CD4-positive, alpha-beta T cell treated with Interleukin-4 for 4 hours (primary cell): Measurements from ENCODE around the gene PTN.
"Not testable (repeated sequence)": the region's sequence is repeated elsewhere in the genome, so short reads cannot be mapped to it uniquely, and the experiment has no call there.

Experiments
- DNase-seq: peaks from one replicate; pipeline ENCODE4 v3.0.0-alpha.2; 2020

PTN gene

GRCh38 chr7:137324796-137325696 lies 18.5 kb downstream of the PTN start:
- DNase-seq, result no peak

DNA sequence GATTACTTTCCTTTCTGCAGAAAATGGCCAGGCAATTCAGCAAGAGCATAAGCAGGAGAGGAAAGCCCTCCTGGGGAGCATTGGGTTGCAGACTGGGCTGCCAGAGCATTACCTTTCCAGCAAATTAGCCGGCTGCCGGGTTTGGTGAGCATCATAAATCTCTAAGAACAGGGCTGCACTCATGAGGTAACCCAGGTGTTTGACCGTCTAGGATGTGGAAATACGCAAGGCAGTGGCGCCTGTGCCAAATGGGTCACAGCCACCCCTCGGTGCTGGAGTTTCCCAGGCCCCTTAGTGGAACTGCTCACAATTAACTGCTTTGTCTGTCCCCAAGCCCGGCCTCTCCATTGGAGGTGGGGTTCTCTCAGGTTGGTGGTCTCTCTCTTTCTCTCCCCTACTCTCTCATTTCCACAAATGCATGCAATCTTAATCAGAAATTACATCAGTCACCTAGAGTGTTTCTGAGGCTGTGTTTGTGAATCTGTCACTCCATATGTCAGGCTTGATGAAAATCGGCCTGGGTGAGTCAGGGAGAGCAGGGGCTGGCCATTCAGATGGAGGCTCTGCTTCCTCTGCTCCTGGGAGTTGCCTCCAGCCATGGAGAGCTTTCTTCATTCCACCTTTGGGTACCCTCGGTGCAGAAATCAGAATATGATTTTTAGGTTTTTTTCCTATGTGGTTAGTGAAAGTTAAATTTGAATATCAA lies 26.7 kb downstream of the PTN start:
- no peak for DNase-seq

DNA sequence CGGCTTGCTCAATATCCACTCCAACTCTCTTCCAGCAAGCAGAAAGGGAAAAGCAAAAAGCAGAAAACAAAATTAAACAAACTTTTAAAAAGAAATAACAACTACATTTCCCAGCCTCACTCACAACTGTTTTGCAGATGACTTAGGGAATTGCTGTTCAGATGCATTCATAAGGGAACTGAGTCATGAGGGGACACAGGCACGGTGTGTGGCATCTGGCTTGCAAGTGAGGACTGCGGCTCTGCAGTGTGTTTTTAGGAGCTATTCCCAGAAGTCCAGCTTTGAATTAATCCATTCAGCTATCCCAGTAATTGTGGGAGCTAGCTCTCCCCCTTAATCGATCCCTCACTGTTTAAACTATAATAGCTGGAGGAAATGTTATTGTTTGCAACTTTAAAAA lies 30.3 kb downstream of the PTN start:
- no peak for DNase-seq

GRCh38 chr7:137306748-137307147 lies 36.8 kb downstream of the PTN start:
- no peak for DNase-seq

- DNase-seq, result no peak
Observed at GRCh38 chr7:137305901-137306621, 37.5 kb downstream of the PTN start.

GRCh38 chr7:137304624-137305235 lies 38.8 kb downstream of the PTN start:
- DNase-seq, result no peak

GRCh38 chr7:137304165-137304564 lies 39.4 kb downstream of the PTN start:
- no peak for DNase-seq

DNA sequence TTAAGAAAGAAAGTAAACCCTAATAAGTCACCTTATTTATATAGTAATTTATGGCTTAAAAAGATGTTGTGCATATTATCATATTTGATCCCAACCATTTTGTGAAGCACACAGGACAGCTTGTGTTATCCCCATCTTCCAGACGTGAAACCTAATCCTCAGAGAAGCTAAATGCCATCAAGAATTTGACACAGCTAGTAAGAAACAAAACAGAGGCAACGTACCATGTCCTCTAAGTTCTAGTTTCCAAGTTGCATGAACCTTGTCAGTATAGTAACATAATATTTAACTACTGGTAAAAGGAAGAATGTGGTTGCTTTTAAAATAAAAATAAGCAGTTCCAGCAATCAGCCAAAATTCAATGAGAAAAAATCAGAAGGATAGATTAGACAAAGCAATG lies 41.5 kb downstream of the PTN start:
- DNase-seq, result no peak

GRCh38 chr7:137298464-137298794 lies 45.1 kb downstream of the PTN start:
- DNase-seq, result no peak

GRCh38 chr7:137297551-137298463 lies 45.7 kb downstream of the PTN start:
- no peak for DNase-seq

- DNase-seq, result no peak
Observed at GRCh38 chr7:137296576-137296975, 47.0 kb downstream of the PTN start.

- no peak for DNase-seq
Observed at GRCh38 chr7:137295739-137296324, 47.7 kb downstream of the PTN start.

DNA sequence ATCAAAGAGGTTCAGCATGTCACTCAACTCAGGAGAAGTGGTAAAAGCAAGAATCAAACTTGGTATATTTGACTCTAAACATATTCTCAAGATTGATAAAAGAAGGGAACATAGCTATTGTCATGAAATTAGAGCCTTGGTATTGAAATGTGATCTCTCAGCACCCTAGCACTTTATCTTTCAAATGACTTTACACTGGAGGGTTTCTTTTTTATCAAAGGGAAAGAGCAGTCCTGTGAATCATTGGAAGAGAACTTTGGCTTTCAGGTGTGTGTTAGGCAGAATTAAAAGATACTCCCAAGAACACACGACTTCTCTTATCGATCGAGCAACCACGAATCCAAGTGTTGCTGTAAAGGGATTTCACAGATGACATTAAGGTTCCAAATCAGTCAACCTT lies 54.4 kb downstream of the PTN start:
- no peak for DNase-seq

DNA sequence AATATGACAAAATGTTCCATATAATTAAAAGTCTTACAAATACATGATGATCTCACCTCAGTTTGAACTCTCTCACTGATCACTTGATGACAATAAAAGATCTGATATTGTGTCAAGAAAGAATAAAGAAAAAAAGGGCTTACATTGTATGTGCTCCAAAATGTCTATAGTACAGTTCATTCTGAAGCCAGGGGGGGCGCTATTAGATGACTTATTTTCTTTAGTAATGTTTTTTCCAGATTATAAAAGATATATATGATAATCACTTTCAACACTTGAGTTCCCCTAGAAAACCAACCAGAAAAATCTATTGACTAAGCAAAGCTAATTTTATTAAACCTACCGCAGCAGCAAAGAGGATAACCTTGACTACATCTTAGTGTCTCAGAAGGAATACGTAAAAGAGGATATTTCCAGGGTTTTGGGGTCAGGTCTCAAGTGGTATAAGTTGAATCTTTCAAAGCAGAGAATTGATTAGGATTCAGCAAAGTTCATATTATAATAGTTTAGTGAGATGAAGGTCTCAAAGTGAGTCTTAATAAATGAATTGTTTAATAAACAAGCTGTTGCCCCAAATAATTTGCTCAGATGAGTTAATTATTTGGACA lies 55.8 kb downstream of the PTN start:
- DNase-seq, result no peak

- no peak for DNase-seq
Observed at GRCh38 chr7:137283153-137283552, 60.4 kb downstream of the PTN start.

GRCh38 chr7:137282043-137282442 lies 61.5 kb downstream of the PTN start:
- DNase-seq, result no peak

- DNase-seq, result no peak
Observed at GRCh38 chr7:137276189-137276588, 67.3 kb downstream of the PTN start.

DNA sequence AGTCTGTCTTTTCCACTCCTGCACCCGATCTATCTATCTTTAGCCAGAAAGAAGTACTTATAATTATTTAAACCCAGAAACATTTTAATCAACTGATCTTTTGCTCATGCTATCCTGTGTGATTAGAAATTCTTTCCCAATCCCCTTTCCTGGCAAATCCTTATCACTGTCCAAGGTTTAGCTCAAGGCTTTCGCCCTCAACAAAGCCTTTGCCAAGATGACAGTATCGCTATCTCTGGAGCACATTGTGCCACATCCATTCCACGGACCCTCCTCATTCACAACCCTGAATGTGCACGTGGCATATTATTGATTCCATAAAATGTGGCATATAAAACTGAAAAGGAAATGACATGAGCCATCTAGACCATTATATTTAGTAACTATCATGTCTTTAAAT lies 71.3 kb downstream of the PTN start:
- DNase-seq, result no peak

DNA sequence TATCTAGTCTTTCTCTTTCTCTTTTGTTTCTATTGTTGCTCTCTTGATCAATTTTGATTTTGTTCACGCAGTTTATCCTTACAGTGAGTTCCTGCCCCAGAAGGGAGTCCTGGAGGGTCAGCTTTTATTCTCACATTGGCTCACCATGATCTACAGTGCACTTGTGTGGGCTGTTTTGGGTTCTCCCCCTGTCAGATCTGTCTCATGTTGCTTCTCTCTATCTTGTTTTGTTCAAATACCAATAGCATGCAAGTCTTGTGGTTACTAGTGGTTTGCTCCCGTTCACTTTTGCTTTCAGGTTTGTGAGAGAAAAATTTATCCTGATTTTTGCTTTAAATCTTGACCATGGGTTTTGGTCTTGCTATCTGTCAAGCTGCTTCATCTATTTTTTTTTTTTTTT lies 74.3 kb downstream of the PTN start:
- no peak for DNase-seq

- DNase-seq, result not testable (repeated sequence)
Observed at GRCh38 chr7:137268001-137268865, 75.3 kb downstream of the PTN start.
